Measurements from ENCODE around the gene SPIB. TPM values are rescaled to one million over a fixed set of nuclear protein-coding genes. Genes with fewer than 3 reads are reported as not detected.
"Not testable (repeated sequence)": the region's sequence is repeated elsewhere in the genome, so short reads cannot be mapped to it uniquely, and the experiment has no call there.

Gene SPIB
- polyA plus RNA-seq, 12 donors: 0.13 to 9.9 (median 0.56) TPM; not detected in 1

DNA sequence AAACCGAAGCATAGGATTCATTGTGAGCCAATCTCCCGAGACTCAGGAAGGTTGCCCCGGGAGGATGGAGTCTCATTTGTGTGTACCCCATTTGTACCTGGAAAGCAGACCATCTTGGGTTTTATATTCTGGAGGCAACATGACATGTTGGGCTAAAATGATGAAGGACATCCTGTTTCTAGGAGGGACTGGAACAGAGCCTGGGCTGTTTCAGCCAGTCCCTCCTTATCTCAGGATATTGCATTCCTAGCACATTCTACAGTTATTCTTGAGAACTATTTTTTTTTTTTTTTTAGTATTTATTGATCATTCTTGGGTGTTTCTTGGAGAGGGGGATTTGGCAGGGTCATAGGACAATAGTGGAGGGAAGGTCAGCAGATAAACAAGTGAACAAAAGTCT, 28.4 kb upstream of the SPIB start:
- not testable (repeated sequence) for DNase-seq

- not testable (repeated sequence) for DNase-seq
Observed at GRCh38 chr19:50390952-50391351, 27.8 kb upstream of the SPIB start.

DNA sequence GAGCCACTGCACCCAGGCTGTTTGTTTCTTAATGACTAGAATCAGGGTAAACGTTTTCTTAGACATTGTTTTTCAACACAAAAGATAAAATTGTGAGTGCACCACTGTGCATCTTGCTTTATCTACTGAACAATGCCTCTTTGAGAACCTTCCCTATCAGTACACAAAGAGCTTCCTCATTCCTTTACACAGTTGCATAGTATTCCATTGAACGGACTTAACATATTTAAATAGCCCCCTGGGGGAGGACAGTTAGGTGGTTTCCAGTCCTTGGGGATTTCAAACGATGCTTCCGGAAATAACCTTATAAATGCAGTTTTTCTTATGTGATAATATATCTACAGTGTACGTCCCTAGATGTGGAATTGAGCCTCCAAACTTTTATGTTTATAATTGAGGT, 26.0 kb upstream of the SPIB start:
- no peak for DNase-seq

- no peak for DNase-seq
Observed at GRCh38 chr19:50393589-50393988, 25.1 kb upstream of the SPIB start.

- no peak for DNase-seq
Observed at GRCh38 chr19:50394017-50394416, 24.7 kb upstream of the SPIB start.

- DNase-seq: no peak
Observed at GRCh38 chr19:50398675-50399367, 19.9 kb upstream of the SPIB start.

GRCh38 chr19:50399368-50399745, 19.4 kb upstream of the SPIB start:
- no peak for DNase-seq

DNA sequence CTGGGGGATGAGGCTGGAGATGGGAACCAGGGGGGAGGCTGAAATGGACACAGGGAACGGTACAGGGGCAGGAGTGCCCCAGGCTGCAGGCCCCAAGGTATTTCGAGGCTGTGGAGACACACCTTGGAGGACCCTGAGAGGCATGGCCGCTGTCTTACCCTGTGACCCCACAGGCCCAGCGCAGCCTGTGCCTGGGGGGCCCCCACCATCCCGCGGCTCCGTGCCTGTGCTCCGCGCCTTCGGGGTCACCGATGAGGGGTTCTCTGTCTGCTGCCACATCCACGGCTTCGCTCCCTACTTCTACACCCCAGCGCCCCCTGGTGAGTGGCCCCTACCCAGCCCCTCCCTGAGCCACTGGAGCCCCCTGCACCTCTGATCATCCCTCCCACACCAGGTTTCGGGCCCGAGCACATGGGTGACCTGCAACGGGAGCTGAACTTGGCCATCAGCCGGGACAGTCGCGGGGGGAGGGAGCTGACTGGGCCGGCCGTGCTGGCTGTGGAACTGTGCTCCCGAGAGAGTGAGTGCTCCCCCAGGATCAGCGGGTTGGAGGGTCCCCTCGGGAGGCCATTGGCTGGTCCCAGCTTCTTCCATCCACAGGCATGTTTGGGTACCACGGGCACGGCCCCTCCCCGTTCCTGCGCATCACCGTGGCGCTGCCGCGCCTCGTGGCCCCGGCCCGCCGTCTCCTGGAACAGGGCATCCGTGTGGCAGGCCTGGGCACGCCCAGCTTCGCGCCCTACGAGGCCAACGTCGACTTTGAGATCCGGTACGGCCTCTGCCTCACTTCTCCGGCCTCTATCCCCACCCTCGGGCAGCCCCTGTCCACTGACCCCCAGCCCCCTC, 16.9 kb upstream of the SPIB start:
- DNase-seq: no peak

GRCh38 chr19:50402544-50403301, 16.0 kb upstream of the SPIB start:
- no peak for DNase-seq

GRCh38 chr19:50406156-50406820, 12.4 kb upstream of the SPIB start:
- no peak for DNase-seq

DNA sequence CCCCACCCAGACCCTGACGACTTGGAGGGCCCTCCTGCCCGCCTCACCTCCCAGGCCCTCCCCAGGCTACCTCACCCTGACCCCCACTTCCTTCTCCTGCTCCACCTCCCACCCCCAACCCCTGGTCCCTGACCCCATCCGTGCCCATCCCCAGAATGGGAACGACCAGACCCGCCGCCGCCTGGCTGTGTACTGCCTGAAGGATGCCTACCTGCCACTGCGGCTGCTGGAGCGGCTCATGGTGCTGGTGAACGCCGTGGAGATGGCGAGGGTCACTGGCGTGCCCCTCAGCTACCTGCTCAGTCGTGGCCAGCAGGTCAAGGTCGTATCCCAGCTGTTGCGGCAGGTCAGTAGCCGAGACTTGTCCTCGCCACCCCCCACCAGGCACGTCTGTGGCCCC, 11.9 kb upstream of the SPIB start:
- DNase-seq: no peak

DNA sequence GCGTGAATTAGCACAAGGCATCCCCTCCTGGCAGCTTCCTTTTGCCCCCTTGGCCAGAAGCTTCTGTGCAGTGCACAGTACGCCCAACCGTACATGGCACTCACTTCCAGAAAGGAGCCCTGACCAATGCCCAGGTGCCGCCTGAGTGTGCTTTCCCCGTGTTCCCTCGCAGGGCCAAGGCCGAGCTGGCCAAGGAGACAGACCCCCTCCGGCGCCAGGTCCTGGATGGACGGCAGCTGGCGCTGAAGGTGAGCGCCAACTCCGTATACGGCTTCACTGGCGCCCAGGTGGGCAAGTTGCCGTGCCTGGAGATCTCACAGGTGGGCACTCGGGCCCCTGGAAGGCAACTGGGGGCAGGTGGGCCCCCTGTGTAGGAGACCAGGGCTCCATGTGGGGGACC, 9.4 kb upstream of the SPIB start:
- DNase-seq: no peak

GRCh38 chr19:50410109-50410508, 8.6 kb upstream of the SPIB start:
- no peak for DNase-seq

DNA sequence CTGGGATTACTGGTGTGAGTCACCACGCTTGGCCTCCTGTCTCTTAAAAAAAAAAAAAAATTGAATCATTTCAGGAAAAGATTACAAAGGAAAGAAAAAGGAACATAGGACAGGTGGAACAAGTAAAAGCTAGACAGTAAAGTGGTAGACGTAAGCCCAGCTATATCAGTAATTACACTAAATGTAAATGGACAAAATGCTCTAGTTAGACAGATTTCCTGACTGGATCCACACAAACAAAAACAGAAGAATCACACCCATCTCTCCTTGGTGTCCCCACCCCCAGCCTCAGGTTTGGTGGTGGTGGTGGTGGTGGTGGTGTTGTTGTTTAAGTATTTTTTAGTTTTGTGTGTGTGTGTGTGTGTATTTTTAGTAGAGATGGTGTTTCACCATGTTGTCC, 6.3 kb upstream of the SPIB start:
- DNase-seq: no peak

DNA sequence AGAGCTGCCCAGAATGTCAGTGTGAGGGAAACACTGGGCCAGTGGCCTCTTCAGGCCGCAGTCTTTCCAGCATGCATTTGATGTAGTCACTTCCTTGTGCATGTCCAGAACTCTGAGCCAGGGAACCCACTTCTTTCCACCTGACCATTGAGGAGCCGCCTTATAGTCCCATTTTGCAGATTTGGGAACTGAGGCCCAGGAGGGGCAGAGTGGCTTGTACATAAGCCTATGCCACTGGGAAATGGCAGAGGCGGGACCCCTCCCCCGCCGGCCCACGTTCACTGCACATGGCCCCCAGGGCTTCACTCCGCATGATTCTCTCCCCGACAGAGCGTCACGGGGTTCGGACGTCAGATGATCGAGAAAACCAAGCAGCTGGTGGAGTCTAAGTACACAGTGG, 5.6 kb upstream of the SPIB start:
- no peak for DNase-seq

DNA sequence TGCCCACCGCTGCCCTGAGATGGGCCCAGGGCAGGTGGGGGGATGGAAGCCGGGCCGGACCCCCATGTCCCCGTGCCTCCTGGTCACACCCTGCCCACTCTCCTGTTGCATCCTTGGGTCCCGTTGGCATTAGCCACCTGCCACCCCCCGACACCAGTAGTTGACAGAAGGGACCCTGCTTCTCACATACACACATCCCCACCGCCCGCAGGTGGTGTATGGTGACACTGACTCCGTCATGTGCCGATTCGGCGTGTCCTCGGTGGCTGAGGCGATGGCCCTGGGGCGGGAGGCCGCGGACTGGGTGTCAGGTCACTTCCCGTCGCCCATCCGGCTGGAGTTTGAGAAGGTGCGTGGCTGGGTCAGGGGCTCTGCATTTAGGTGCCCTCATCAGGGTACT, 5.2 kb upstream of the SPIB start:
- no peak for DNase-seq

DNA sequence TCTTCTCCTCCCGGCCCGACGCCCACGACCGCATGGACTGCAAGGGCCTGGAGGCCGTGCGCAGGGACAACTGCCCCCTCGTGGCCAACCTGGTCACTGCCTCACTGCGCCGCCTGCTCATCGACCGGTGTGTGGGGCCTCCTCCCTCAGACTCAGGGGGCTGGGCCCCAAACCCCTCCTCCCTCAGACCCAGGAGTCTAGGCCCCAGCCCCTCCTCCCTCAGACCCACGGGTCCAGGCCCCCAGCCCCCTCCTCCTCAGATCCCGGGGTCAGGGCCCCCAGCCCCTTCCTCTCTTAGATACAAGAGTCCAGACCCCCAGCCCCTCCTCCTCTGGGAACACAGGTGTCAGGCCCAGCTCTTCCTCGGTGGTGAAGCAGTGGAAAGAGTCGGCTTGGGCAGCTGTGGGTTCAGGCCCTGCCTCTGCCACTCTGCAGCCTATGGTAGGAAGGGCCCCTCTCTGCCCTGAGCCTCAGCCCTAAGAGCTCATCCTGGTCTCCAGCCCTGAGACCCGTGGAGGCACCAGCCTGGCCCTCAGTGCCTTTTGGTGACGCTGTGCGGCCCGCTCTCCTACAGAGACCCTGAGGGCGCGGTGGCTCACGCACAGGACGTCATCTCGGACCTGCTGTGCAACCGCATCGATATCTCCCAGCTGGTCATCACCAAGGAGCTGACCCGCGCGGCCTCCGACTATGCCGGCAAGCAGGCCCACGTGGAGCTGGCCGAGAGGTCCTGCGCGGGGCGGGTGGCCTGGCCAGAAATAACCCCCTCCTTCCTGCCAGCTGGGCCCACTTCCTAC, 3.7 kb upstream of the SPIB start:
- DNase-seq: peak; percentile 63

- no peak for DNase-seq
Observed at GRCh38 chr19:50415661-50416033, 3.1 kb upstream of the SPIB start.

GRCh38 chr19:50416034-50416977, 2.4 kb upstream of the SPIB start:
- DNase-seq: no peak

All from muscle of arm (tissue), 12 donors.